MM.1S (cell line): ENCODE data around the gene PAPSS2.
"Not testable (repeated sequence)": the region's sequence is repeated elsewhere in the genome, so short reads cannot be mapped to it uniquely, and the experiment has no call there.

Experiments used
- DNase-seq: peaks from one replicate; pipeline ENCODE4 v3.0.0-alpha.2; 2015
- H2AFZ ChIP-seq: fragments of 300-600 bp; sonication (generic); 2 replicates; pipeline ENCODE4 v1.6.0; 2016; ENCODE audit warnings: antibody characterized with exemption, low read length
- H3F3A ChIP-seq: fragments of 300-600 bp; sonication (generic); 2 replicates; pipeline ENCODE4 v1.6.1; 2016; ENCODE audit warnings: mild to moderate bottlenecking, antibody characterized with exemption, low read length, moderate library complexity, mixed read lengths; ENCODE audit not compliant: insufficient read depth
- H3K27ac ChIP-seq: fragments of 300-600 bp; sonication (generic); 2 replicates; pipeline ENCODE4 v1.5.1; 2016; ENCODE audit warnings: mild to moderate bottlenecking, low read length
- H3K27me3 ChIP-seq: fragments of 300-600 bp; sonication (generic); replicated peaks from 2 replicates; pipeline ENCODE4 v1.6.0; 2016; ENCODE audit warnings: low read length; ENCODE audit not compliant: insufficient read depth
- H3K36me3 ChIP-seq: fragments of 300-600 bp; sonication (generic); replicated peaks from 2 replicates; pipeline ENCODE4 v1.6.1; 2016; ENCODE audit warnings: mild to moderate bottlenecking, low read length, mixed read lengths; ENCODE audit not compliant: insufficient read depth
- H3K4me1 ChIP-seq: fragments of 300-600 bp; sonication (generic); 2 replicates; pipeline ENCODE4 v1.6.1; 2016; ENCODE audit warnings: low read length, mixed read lengths
- H3K4me2 ChIP-seq: fragments of 300-600 bp; sonication (generic); 2 replicates; pipeline ENCODE4 v1.6.0; 2016; ENCODE audit warnings: low read depth, low read length
- H3K4me3 ChIP-seq: fragments of 300-600 bp; sonication (generic); 2 replicates; pipeline ENCODE4 v1.5.1; 2016; ENCODE audit warnings: low read length, mixed read lengths
- H3K79me2 ChIP-seq: fragments of 300-600 bp; sonication (generic); 2 replicates; pipeline ENCODE4 v1.6.1; 2016; ENCODE audit warnings: mixed run types, low read length, mixed read lengths
- H3K9ac ChIP-seq: fragments of 300-600 bp; sonication (generic); 2 replicates; pipeline ENCODE4 v1.6.1; 2016; ENCODE audit warnings: low read length, mixed read lengths
- H3K9me2 ChIP-seq: fragments of 300-600 bp; sonication (generic); replicated peaks from 2 replicates; pipeline ENCODE4 v1.6.1; 2016; ENCODE audit warnings: mild to moderate bottlenecking, low read length, mixed read lengths; ENCODE audit not compliant: insufficient read depth
- H3K9me3 ChIP-seq: fragments of 300-600 bp; sonication (generic); replicated peaks from 2 replicates; pipeline ENCODE4 v1.6.1; 2016; ENCODE audit warnings: mild to moderate bottlenecking, low read length, mixed read lengths; ENCODE audit not compliant: insufficient read depth
- H4K20me1 ChIP-seq: fragments of 300-600 bp; sonication (generic); 2 replicates; pipeline ENCODE4 v1.6.1; 2016; ENCODE audit warnings: mild to moderate bottlenecking, low read length, moderate library complexity, mixed read lengths; ENCODE audit not compliant: insufficient read depth
- EZH2 ChIP-seq: fragments of 300-600 bp; sonication (generic); optimal IDR thresholded peaks from 2 replicates; pipeline ENCODE3; 2017; ENCODE audit warnings: low read depth, mild to moderate bottlenecking, antibody characterized with exemption, low read length, mixed read lengths
- EZH2phosphoT487 ChIP-seq: fragments of 300-600 bp; sonication (generic); IDR thresholded peaks from 2 replicates; pipeline ENCODE4 v1.6.1; 2018; ENCODE audit warnings: antibody characterized with exemption, low read length
- TF ChIP-seq, protein P1 (sequence below): fragments of 300-600 bp; sonication (generic); IDR thresholded peaks from 2 replicates; pipeline ENCODE4 v1.5.1; 2016; ENCODE audit warnings: antibody characterized with exemption, low read length, mixed read lengths

PAPSS2 gene

DNA sequence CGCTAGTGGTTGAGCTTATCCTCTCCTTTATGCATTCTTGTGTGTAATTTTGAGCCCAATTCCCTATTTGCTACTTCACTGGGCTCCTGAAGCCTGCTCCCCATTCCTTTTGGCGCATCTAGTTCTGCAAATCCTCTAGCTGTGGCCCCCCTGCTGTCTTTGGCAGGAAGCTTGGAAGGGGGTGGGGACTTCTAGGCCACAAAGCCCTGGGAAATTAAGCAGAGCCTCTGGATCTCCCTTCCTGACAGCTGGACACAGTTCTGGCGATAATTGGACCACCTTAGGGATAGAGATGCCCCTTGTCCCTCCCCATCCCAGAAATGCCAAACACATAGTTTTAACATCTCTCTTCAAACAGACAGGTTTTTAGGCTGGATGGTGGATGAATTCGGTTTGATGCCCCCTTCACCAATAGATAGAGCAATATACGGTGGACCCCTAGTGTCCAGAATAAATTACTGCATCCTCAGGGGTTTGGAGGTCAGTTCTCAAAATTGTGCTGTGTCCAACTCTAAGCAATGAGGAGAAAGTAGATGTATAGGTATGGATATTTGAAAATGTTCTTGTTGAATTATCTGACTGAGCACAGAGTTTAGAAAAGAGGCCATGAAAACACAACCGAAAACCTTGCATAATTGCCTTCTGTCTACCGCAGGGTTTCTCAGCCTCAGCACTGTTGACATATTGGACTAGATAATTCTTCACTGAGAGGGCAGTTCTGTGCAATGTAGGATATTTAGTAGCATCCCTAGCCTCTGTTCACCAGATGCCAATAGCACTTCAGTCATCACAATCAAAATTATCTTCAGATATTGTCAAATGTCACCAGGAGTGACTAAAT lies 75.5 kb downstream of the PAPSS2 start:
- H3F3A ChIP-seq, result no peaks in the 10 kb centered on the region
- no peak overlapping the region for H3K4me3 ChIP-seq
- no peaks in the 10 kb centered on the region for H4K20me1 ChIP-seq
- DNase-seq, result peak; percentile 51
- no peaks in the 10 kb centered on the region for H3K27me3 ChIP-seq
- H3K36me3 ChIP-seq, result no peaks in the 10 kb centered on the region
- no peaks in the 10 kb centered on the region for H3K4me1 ChIP-seq
- no peaks in the 10 kb centered on the region for H3K9me3 ChIP-seq
- H3K9ac ChIP-seq, result no peak overlapping the region
- no peak for TF ChIP-seq EZH2phosphoT487
- TF ChIP-seq, protein P1, sequence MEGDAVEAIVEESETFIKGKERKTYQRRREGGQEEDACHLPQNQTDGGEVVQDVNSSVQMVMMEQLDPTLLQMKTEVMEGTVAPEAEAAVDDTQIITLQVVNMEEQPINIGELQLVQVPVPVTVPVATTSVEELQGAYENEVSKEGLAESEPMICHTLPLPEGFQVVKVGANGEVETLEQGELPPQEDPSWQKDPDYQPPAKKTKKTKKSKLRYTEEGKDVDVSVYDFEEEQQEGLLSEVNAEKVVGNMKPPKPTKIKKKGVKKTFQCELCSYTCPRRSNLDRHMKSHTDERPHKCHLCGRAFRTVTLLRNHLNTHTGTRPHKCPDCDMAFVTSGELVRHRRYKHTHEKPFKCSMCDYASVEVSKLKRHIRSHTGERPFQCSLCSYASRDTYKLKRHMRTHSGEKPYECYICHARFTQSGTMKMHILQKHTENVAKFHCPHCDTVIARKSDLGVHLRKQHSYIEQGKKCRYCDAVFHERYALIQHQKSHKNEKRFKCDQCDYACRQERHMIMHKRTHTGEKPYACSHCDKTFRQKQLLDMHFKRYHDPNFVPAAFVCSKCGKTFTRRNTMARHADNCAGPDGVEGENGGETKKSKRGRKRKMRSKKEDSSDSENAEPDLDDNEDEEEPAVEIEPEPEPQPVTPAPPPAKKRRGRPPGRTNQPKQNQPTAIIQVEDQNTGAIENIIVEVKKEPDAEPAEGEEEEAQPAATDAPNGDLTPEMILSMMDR, result peak; percentile 82
- H3K27ac ChIP-seq, result no peak overlapping the region
- no peaks in the 10 kb centered on the region for H3K79me2 ChIP-seq
- H3K4me2 ChIP-seq, result no peak overlapping the region
- peak overlapping the region; percentile 17; the same call in 1 of the 2 replicates for H2AFZ ChIP-seq
- no peaks in the 10 kb centered on the region for H3K9me2 ChIP-seq

DNA sequence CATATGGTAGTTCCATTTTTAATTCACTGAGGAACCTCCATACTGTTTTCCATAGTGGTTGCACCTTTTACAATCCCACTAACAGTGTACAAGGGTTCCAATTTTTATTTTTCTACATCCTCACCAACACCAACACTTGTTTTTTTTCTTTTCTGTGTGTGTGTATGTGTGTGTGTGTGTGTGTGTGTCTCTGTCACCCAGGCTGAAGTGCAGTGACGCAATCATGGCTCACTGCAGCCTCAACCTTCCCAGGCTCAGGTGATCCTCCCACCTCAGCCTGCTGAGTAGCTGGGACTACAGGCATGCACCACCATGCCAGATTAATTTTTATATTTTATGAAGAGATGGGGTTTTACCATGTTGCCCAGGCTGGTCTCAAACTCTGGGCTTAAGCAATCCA lies 78.6 kb downstream of the PAPSS2 start:
- not testable (repeated sequence) for H4K20me1 ChIP-seq, H3K9me2 ChIP-seq, H3K4me1 ChIP-seq, H2AFZ ChIP-seq, H3K27ac ChIP-seq, H3K4me3 ChIP-seq, H3K9ac ChIP-seq, H3F3A ChIP-seq, H3K36me3 ChIP-seq, DNase-seq, H3K9me3 ChIP-seq, H3K4me2 ChIP-seq, H3K27me3 ChIP-seq, H3K79me2 ChIP-seq

DNA sequence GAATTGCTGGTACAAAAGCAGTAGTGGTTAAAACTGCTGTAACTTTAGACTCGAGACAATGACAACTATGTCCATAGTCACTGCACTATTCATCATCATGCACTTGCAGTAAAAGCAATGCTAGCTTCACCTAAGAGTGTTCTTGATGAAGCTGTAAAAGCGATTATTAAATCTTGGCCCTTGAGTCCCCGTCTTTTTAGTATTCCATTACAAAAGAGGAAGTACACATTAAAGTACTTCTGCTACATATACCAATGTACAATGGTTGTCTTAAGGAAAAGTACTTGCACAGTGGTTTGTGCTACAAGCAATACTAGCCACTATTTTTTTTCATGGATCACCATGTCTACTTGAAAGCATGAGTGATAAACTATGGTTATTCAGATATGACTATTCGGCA lies 80.0 kb downstream of the PAPSS2 start:
- no peaks in the 10 kb centered on the region for H3K79me2 ChIP-seq
- TF ChIP-seq, protein P1, result no peak
- TF ChIP-seq EZH2 (no peak), EZH2phosphoT487 (no peak)

DNA sequence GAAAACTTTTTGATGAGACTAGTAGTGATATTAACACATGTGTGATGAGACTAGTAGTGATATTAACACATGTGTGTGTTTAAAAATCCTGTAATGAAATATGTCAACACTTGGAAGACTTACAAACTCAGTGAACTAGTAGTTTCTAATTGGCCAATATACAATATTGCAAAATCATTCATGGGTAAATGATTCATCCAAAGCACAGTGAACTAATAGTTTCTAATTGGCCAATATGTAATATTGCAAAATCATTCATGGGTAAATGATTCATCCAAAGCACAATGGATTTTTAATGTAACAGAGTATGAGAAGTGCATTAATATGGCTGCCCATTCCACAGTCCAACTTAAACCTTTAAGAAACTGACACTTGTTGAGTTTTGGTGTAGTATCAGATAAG lies 80.6 kb downstream of the PAPSS2 start:
- Histone ChIP-seq H4K20me1 (no peaks in the 10 kb centered on the region), H2AFZ (no peak overlapping the region), H3K4me1 (no peaks in the 10 kb centered on the region), H3K4me2 (no peak overlapping the region), H3F3A (no peaks in the 10 kb centered on the region), H3K9me3 (no peaks in the 10 kb centered on the region), H3K4me3 (no peak overlapping the region), H3K36me3 (no peaks in the 10 kb centered on the region), H3K79me2 (no peaks in the 10 kb centered on the region), H3K27me3 (no peaks in the 10 kb centered on the region), H3K27ac (no peak overlapping the region), H3K9ac (no peak overlapping the region), H3K9me2 (no peaks in the 10 kb centered on the region)
- TF ChIP-seq EZH2phosphoT487 (no peak), EZH2 (no peak)
- TF ChIP-seq, protein P1, result no peak
- DNase-seq, result no peak

More for the DNA sequence above, 80.0 kb downstream of the PAPSS2 start:
- H3K4me1 ChIP-seq, result no peaks in the 10 kb centered on the region
- no peak for DNase-seq
- no peak overlapping the region for H2AFZ ChIP-seq
- no peaks in the 10 kb centered on the region for H3K9me3 ChIP-seq
- no peaks in the 10 kb centered on the region for H3F3A ChIP-seq
- no peak overlapping the region for H3K4me2 ChIP-seq
- no peak overlapping the region for H3K27ac ChIP-seq
- no peaks in the 10 kb centered on the region for H3K9me2 ChIP-seq
- H3K27me3 ChIP-seq, result no peaks in the 10 kb centered on the region
- no peaks in the 10 kb centered on the region for H4K20me1 ChIP-seq
- no peak overlapping the region for H3K4me3 ChIP-seq
- no peak overlapping the region for H3K9ac ChIP-seq
- no peaks in the 10 kb centered on the region for H3K36me3 ChIP-seq

DNA sequence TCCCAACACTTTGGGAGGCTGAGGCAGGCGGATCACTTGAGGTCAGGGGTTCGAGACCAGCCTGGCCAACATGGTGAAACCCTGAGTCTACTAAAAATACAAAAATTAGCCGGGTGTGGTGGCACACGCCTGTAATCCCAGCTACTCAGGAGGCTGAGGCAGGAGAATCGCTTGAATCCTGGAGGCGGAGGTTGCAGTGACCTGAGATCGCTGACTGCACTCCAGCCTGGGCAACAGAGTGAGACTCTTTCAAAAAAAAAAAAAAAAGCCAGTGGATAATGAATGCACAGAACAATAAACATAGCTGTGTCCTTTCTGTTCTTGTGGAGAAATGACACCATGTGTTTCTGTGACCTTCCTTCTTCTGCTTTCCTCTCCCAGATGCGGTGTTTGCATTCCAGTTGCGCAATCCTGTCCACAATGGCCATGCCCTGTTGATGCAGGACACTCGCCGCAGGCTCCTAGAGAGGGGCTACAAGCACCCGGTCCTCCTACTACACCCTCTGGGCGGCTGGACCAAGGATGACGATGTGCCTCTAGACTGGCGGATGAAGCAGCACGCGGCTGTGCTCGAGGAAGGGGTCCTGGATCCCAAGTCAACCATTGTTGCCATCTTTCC lies 83.4 kb downstream of the PAPSS2 start:
- H4K20me1 ChIP-seq, H3K4me1 ChIP-seq, H3F3A ChIP-seq, H3K27me3 ChIP-seq, H3K4me2 ChIP-seq, H3K4me3 ChIP-seq, H2AFZ ChIP-seq, H3K27ac ChIP-seq, H3K9me3 ChIP-seq, H3K9ac ChIP-seq, H3K36me3 ChIP-seq, H3K9me2 ChIP-seq, H3K79me2 ChIP-seq, DNase-seq: not testable (repeated sequence)
